NK-92 treated with Interleukin-12 subunit alpha and Interleukin-12 subunit beta, amount 100 ng/mL, for 24 hours (cell line): Measurements from ENCODE around the gene ENO3.
A peak's percentile ranks its signal among the peaks of the same experiment; 100 is the strongest.

Experiments used
- DNase-seq: peaks from one replicate; lab custom pipeline; 2025; lab: John Stamatoyannopoulos, UW

ENO3 gene

DNA sequence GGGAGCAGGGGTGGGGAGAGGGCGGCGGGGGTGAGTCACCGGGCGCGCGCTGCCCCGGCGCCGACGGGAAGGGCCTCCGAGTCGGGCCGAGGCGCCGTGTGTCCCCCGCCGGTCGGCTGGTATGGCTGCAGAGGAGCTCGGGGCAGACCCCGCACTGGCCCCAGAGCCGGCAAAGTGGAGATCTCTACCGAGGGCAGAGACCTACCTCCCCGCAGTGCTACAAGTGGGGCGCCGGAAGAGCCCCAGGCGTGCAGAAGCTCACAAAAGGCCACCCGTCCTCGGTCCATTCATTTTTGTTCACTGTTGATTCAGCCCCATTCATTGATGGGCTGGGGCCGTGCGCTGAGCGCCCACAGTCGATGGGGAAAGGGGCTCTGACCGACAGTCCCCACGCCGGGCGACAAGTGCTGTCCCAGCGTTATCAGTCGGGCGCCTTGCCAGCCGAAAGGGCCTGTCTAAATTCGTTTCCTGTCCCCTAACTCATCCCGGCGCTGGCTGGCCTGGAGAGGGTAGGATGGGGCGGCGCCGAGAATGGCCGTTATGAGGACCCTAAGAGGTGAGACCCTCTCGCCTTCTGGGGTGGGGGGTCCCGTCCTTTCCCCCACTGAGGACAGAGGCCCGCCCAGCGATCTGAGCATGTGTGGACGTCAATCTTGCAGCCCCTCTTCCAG is 709 bp upstream of the ENO3 start:
- DNase-seq, result no peak

DNA sequence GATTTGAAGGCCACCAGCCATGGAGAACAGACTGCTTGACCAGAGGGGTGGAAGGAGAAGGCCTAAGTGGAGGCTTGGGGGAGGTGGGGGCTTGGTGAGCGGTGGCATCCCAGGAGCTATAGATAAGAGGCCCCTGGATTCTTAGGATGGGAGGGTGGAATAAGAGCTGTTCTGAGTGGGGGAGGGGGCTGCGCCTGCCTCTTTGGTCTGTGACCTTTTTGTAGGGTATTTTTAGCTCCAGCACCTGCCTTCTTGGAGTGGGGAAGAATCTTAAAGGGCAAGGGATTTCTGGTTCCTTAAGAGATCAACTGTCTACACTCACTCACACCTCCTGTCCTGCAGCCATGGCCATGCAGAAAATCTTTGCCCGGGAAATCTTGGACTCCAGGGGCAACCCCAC is 567 bp downstream of the ENO3 start:
- DNase-seq, result no peak

DNA sequence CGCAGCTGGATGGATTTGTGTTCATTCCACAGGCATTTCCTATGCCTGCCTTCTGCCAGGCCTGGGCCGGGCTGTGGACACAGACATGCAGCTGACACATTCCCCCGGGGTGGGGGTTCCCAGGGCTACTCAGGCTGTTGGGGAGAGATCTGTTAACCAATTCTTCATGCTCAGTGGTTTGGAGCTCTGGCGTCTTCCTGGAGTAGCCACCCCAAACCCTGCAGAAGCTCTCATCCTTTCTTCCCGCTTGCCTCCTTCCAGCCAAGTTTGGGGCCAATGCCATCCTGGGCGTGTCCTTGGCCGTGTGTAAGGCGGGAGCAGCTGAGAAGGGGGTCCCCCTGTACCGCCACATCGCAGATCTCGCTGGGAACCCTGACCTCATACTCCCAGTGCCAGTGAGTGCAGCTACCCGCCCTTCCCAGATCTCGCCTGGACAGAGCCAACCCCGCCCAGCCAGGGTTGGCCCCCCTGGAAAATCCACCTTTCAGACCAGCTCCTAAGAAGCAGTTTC is 2.6 kb downstream of the ENO3 start:
- DNase-seq, result no peak

DNA sequence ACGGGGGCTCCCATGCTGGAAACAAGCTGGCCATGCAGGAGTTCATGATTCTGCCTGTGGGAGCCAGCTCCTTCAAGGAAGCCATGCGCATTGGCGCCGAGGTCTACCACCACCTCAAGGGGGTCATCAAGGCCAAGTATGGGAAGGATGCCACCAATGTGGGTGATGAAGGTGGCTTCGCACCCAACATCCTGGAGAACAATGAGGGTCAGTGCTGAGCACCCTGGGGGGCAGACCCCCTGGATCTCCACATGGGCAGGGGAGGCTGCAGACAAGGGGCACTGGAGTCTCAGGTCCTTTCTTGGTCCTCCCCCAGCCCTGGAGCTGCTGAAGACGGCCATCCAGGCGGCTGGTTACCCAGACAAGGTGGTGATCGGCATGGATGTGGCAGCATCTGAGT is 4.2 kb downstream of the ENO3 start:
- no peak for DNase-seq

DNA sequence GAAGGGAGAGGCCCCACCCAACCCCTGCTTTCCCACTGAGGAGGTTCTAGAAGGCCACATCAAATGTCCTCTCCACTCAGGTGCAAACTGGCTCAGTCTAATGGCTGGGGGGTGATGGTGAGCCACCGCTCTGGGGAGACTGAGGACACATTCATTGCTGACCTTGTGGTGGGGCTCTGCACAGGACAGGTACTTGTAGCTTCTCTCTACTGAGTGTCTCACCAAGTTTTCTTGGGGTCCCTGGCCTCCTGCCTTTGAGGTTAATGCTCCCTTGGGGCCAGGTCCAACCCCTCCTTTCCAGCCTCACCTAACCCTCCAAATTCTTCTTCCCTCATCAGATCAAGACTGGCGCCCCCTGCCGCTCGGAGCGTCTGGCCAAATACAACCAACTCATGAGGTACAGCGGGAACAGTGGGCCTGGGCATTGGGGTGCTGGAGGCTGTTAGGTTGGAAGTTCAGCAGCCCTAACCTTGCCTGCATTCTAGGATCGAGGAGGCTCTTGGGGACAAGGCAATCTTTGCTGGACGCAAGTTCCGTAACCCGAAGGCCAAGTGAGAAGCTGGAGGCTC is 5.7 kb downstream of the ENO3 start:
- no peak for DNase-seq

DNA sequence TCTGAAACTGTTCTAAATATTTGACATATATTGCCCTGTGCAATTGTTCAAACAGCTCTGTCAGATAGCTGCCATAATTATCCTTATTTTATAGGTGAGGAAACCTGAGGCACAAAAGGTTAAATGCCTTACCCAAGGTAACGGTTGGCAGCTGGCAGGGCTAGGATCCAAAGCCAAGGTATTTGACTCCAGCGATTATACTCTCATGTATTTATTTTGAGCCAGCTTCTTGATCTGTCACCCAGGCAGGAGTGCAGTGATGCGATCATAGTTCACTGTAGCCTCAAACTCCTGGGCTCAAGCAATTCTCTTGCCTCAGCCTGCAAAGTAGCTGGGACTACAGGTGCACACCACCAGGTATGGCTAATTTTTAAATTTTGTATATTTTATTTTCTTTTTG is 7.2 kb downstream of the ENO3 start:
- no peak for DNase-seq

DNA sequence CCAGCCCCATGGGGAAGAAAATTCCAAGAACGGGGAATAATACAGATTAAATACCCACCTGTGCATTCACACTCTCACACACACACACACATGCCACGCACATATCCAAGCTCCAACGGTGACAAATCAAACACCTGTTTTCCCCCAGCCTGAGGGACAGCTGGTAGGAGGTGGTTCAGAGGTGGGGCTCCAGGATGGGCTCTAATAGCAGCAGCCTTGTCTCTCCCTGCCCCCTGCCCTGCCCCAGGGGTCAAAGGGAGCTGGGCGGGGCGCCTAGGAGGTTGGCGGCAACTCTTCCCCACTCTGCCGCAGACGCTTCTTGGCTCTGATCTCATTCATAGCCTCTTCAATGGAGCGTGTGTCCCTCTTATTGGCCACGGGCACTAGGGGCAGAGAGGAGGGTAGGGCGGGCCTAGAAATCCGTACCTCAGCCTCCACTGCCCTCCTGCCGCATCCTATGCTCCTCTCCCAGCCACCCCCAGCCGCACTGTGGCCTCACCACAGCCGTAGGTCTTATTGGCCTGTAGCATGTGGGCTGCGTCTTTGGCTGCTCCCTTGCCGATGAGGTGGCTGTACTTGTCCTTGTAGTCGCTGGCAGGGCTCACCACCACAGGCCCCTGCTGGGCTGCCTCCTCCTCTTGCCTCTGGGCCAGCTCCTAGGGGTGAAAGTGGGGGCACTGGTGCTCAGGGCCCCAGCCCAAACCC is 8.5 kb downstream of the ENO3 start:
- DNase-seq, result no peak

DNA sequence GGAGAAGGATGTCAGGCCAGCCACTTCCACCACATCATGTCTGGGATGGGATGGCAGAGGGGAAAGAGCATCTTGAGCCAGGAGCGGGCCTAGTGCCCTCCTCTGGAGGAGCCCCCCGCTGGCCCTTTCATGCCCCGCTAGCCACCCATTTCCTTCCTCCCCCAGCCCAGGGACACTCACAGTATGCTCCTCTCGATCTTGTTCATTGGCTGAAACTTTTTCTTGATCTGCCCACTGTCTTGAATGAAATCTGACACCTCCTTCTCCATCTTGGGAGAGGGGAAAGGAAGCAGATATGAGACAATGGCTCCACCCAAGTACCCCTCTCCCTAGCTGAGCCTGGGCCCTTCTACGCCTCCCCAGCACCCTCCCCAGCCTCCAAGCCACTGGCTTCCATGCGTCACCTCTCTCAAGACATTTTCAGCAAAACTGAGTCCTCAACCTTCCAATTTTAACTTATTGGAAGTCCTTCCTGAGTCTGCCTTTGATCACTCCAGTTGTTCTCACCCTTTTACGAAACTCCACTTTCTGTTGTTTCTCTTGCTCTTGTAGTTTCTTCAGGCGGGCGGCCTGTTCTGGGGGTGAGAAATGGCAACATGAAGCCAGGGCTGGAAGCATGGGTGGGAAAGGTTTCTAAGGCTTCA is 9.5 kb downstream of the ENO3 start:
- no peak for DNase-seq

DNA sequence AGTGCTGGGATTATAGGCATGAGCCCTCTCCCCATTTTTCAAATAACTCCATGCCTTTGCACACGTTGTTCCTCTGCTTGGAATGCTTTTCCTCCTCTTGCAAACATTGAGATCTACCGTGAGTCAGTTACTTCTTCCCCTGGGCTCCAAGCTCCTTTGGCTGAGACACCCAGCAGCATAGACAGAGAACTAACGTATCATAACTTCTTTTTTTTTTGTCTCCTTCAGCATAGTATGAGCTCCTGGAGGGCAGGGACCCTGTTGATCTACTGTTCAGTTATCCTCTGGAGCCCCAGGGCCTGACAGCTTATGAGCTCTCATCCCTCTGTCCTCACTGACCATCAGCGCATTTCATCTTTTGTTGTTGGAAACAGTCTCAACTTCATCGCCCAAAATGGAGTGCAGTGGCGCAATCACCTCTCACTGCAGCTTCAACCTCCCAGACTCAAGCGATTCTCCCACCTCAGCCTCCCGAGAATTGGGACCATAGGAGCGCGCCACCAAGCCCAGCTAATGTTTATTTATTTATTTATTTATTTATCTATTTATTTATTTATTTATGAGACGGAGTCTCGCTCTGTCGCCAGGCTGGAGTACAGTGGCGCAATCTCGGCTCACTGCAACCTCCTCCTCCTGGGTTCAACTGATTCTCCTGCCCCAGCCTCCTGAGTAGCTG is 14.5 kb downstream of the ENO3 start:
- no peak for DNase-seq

DNA sequence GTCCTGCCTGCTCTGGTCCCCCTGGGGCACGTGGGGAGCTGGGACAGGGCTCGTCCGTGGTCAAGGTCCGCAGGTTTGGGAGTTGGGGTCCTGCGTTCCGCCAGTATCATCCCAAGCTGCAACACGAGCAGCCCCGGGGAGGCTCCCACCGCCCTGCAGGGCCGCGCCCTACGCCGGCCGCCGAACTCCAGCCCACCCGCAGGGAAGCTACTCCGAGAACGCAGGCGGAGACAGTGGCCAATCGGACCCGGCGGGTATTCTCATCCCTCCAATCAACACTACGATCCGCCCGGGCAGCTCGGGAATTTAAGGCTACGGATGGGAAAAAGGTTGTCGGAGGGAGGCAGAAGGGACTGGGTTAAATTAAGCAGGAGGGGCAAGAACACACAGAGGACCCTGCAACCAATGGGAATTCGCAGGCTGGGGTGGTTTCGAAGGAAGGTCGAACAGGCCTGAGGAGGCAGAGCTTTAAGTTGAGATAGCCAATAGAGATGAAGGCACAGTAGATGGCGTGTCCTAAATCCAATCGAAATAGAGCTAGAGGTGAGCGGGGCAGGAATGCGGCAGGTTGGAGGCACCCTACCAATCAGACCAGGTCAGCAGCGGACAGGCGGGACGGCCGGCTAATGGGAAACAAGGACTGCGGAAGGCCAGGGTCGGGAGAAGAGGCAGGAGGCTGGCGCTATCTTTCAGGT is 16.1 kb downstream of the ENO3 start:
- peak; percentile 87 for DNase-seq

DNA sequence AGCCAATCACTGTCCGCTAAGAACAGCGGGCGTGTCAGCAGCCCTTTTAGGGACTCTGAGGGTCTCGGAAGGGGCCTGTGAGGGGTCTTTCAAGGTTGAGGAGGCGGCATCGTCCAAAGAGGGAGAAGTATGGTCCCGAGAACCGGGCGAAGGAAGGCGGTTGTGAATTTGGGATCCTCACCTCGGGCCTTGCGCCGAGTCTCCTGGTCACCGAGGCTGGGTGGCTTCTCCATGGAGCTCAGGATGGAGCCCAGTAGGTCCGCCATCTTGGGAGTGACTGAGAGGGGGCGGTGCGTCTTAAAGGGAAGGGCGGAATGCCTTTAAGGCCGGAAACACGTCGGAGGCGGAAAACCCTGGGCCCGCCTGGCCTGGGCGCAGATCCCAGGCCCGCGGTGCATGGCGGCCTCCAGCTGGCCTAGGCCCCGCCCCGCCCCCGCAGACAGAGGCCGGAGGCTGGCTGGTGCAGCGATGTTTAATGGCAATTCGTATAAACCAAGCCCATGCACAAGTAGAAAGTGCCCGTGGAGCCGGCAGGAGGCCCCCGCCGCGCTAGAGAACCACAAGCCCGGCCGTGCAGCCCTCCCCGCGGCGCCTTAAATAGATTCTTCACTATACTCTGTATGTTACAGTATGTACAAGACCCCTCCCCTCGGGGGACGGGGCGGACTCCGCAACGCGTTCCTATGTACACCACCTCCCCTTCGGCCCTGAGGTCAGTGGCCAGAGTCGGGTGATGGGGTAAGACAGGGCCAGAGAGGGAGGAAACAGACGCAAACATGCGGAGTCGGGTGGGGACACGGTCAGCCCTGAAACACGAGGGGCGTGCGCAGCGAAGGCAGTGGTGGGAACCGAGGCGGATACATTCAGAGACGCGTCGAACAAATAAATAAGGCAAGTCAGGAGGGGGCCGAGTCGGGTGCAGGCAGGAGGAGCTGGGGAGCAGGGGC is 16.9 kb downstream of the ENO3 start, which contains the start of gene SPAG7:
TSS of gene SPAG7 (minus strand) at position 279 of the 947 bp plus-strand sequence. CDS start at position 266, 13 bp downstream.
- peak; percentile 77 for DNase-seq

DNA sequence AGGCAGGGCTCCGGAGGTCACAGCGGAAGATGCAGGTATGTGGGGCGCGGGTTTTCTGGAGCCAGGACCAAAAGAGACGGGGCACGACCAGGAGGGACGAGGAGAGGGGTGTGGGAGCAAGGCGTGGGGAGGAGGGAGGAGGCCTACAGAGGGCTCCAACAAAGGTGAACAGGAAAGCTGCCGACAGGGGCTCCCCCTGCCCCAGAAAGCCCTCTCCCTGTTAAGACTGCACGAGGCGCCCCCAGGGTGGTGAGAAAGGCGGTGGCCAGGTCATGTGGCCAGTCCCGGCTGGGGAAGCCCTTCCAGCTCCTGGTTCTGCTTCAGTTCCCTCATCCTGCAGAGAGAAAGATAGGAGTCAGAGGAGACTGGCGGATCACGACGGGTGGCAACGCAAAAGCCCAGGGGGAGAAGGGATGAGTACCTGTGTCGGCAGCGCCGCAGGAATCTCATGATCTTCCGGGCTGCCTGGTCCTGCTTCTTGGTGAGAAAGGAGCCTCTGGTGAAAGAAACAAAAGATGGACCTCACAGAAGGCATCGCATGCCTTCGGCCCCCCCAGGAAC is 17.6 kb downstream of the ENO3 start:
- DNase-seq, result no peak

DNA sequence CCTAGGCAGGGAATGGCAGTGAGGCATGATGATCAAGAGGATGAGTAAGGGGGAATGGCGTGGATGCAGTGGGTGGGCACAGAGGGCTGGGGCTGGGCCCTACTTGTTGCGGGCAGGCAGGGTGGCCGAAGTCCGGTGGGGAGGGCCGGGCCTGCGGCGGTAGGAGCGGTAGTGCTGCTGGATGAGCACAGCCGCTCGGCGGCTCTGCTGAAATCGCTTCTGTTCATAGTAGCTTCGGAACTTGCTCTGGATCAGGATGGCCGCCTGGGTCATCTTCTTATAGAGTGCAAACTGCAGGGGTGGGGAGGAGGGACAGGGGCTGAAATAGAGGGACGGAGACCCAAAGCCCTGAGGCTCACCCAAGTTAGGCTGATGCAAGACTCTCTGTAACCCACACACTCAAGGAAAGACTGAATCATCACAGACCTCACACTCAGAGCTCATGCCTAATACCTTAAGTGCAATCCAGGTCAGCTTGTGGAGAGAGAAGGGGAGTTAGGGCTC is 18.2 kb downstream of the ENO3 start:
- peak; percentile 25 for DNase-seq

DNA sequence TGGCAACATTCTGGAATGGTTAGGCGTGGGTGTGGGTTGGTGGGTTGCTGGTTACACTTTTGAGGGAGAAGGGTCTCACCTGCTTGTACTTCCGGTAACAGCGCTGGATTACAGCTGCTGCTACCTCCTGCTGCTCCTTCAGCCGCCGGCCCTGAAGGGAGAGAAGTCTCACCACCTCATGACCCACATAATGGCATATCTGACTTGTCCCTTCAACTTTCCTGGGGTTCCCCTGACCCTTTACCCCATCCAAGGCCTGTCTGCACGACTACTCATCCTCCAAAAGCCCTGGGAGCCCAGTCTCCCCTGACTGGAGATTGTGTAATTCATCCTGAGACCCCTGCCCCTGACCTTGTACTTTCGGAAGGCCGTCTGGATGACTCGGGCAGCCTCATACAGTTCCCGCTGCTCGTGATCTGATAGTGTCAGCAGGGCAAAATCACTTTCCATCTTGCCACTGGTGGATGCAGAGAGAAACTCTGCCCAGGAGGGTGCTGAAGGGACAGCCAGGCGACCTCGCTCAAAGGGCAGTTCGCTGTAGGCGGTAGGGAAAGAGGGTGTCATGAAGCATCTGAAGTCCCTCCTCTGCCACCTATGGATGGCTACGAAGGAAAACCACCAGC is 18.7 kb downstream of the ENO3 start:
- no peak for DNase-seq

DNA sequence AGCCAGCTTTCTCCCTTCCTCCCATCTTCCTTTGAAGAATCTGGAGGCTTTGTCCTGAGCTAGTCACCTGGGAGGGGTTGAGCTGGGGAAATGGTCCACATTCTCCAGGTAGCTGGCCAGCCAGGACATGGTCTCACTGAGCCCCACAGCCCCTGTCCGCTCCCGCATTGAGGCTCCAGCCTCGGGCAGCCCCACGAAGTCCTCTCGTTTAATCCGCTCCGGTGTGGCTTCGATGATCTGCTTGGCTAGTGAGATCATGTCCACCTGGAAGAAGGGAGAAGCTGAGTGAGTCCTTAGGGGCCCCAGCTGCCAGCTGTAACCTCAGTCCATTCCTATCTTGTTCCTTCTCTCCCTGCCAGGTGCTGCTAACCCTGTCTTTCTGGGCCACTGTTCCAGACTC is 19.4 kb downstream of the ENO3 start:
- DNase-seq, result no peak

DNA sequence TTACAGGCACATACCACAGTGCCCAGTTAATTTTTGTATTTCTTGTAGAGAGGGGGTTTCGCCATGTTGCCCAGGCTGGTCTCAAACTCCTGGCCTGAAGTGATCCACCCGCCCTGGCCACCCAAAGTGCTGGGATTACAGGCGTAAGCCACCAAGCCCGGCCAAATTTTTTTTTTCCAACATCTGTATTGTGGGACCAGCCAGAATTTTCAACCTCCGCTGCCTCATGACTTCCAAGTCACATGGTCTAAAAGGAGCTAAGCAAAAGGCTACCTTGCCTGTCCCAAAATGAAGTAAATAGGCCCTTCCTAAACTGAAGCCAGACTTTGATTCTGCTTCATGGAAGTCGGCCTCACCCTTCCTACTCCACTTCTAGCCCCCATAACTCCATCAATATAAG is 20.9 kb downstream of the ENO3 start:
- no peak for DNase-seq

DNA sequence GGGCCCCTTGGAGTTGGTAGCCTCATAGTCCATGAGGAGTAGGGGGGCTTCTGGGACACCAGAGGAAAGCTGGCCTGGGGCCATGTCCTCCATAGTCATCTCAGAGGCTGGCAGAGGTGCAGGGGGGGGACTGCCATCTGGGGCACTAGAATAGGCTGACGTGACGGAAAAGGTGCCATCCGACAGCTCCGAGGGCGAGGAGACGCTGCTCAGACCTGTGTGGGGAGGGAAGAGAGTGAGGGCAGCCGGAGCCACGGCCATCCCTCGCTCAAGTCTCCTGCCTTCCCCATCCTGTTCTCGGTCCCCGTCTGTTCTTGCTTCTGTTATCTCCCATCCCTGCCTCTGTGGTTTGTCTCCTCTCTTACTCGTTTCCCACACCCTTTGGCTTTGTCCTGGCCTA is 21.4 kb downstream of the ENO3 start:
- DNase-seq, result no peak

DNA sequence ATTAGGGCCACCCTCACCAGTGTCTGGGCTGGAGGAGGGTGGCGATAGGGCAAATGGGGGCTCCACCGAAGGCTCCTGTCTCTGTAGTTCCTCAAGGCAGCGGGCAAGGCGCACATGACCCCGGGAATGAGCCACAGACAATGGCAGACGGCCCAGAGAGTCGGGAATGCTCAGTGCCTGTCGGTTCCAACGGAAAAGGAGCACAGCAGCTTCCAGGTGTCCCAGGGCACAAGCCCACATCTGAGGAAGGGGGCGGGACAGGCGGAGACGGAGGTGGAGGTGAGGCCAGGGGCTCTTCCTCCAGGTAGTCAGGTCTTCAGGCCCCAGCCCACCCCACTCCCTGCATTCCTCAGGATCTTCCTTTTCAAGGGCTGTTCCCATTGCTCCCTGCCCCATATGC is 21.8 kb downstream of the ENO3 start:
- no peak for DNase-seq
